ENCODE measurements around the gene TM6SF1.

Gene TM6SF1

DNA sequence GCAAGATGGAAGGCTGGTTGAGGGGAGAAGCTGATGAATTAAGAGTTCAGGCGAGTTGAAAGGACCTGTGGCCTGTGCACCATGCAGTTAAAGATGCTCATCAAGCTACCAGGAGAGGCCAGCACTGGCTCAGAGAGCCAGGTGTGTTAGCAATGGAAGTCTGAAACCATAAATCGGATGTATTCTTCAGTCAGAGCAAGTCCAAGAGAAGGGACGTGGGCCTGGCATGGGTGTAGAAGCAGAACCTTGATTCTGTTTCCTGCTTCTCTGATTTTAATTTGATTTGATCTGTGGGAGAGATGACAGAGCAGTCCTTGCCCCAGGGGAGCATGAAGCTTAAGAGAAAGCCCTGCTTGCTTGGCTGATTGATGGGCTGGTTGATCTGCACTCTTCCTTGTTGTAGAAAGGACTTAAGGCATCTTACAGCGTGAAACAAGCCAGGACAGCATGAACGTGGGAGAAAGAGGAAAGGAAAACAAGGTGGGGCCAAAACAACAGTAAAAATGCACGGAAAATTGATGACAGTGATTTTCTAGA, 10.9 kb downstream of the TM6SF1 start:
- DNase-seq (ENCODE audit: extremely low spot score): no peak
- no peak for TF ChIP-seq FOXA1 (IDR thresholded peaks at IDR 0.05)
- no peak for TF ChIP-seq FOXM1 (IDR thresholded peaks at IDR 0.05; ENCODE audit: borderline replicate concordance)
- TF ChIP-seq HDGF (IDR thresholded peaks at IDR 0.05; ENCODE audit: borderline replicate concordance): no peak
- TF ChIP-seq, protein P1, sequence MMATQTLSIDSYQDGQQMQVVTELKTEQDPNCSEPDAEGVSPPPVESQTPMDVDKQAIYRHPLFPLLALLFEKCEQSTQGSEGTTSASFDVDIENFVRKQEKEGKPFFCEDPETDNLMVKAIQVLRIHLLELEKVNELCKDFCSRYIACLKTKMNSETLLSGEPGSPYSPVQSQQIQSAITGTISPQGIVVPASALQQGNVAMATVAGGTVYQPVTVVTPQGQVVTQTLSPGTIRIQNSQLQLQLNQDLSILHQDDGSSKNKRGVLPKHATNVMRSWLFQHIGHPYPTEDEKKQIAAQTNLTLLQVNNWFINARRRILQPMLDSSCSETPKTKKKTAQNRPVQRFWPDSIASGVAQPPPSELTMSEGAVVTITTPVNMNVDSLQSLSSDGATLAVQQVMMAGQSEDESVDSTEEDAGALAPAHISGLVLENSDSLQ (IDR thresholded peaks at IDR 0.05): no peak
- TF ChIP-seq L3MBTL2 (conservative IDR thresholded peaks at IDR 0.05): no peak
- TF ChIP-seq ELF4 (IDR thresholded peaks at IDR 0.05): no peak
- TF ChIP-seq FOXK2 (IDR thresholded peaks at IDR 0.05): no peak
- no peak for TF ChIP-seq TARDBP (IDR thresholded peaks at IDR 0.05)
- TF ChIP-seq SP1 (IDR thresholded peaks at IDR 0.05): no peak
- no peak for TF ChIP-seq NFRKB (IDR thresholded peaks at IDR 0.05)
- no peak for TF ChIP-seq ARNT (IDR thresholded peaks at IDR 0.05)
- ChIA-PET CTCF (interaction anchor here (0.7 kb wide), 1 partner anchor 113 kb away, joined by 3 read pairs; no protein-coding TSS in a partner anchor), POLR2A (no interaction called here)

- CTCF ChIA-PET: no interaction called here
- POLR2A ChIA-PET: no interaction called here
- DNase-seq (ENCODE audit: extremely low spot score): no peak
- TF ChIP-seq, protein P1 (IDR thresholded peaks at IDR 0.05): no peak
- TF ChIP-seq CTBP1 (IDR thresholded peaks at IDR 0.05; ENCODE audit: borderline replicate concordance): no peak
- TF ChIP-seq SUZ12 (IDR thresholded peaks at IDR 0.05): no peak
- no peak for TF ChIP-seq FOXM1 (IDR thresholded peaks at IDR 0.05; ENCODE audit: borderline replicate concordance)
- TF ChIP-seq ELF4 (IDR thresholded peaks at IDR 0.05): no peak
- no peak for TF ChIP-seq TARDBP (IDR thresholded peaks at IDR 0.05)
- TF ChIP-seq FOXA1 (IDR thresholded peaks at IDR 0.05): no peak
- TF ChIP-seq LEF1 (IDR thresholded peaks at IDR 0.05; ENCODE audit: borderline replicate concordance): no peak
- no peak for TF ChIP-seq SP1 (IDR thresholded peaks at IDR 0.05)
- TF ChIP-seq HDGF (IDR thresholded peaks at IDR 0.05; ENCODE audit: borderline replicate concordance): no peak
- TF ChIP-seq L3MBTL2 (conservative IDR thresholded peaks at IDR 0.05): no peak
These were observed 11.5 kb downstream of the TM6SF1 start for GRCh38 chr15:83118968-83119367.

DNA sequence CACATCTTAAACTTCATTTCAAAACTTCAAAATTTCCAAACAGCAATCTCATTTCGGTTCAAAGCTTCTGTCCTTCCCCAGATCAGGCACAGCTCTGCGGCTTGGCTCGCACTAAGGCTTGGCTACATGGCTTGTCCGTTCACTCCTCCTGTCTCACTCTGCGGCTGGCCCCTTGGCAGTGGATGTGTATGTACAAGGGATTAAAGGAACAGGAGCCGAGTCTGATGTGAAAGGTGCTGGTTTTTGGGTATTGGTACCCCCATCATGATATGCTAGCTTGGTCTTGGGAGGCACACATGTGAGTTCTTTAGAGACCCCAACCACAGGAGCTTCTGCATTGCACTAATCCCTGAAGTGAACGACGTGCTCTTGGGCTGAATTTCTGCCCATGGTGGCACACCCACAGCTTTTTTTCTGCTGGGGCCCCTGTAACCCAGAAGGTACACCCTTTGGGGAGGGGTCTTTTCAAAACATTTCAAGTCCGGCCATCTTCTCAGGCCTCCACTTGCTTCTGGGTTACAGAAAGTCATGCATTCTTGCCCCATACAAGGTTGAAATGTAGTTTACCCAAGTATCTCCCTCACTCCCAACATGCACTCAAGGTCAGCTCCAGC, 12.6 kb downstream of the TM6SF1 start:
- CTCF ChIA-PET: no interaction called here
- no peak for DNase-seq (ENCODE audit: extremely low spot score)
- no peak for TF ChIP-seq ELF4 (IDR thresholded peaks at IDR 0.05)
- no peak for TF ChIP-seq CTBP1 (IDR thresholded peaks at IDR 0.05; ENCODE audit: borderline replicate concordance)
- TF ChIP-seq NFRKB (IDR thresholded peaks at IDR 0.05): no peak
- no peak for TF ChIP-seq L3MBTL2 (conservative IDR thresholded peaks at IDR 0.05)
- TF ChIP-seq ZNF384 (IDR thresholded peaks at IDR 0.05): no peak
- TF ChIP-seq LEF1 (IDR thresholded peaks at IDR 0.05; ENCODE audit: borderline replicate concordance): no peak
- TF ChIP-seq, protein P1 (IDR thresholded peaks at IDR 0.05): no peak
- TF ChIP-seq BHLHE40 (IDR thresholded peaks at IDR 0.05; ENCODE audit: borderline replicate concordance): no peak
- TF ChIP-seq SP1 (IDR thresholded peaks at IDR 0.05): no peak
- POLR2A ChIA-PET: interaction anchor here (0.7 kb wide), 1 partner anchor 109 kb away, joined by 3 read pairs; no protein-coding TSS in a partner anchor

DNA sequence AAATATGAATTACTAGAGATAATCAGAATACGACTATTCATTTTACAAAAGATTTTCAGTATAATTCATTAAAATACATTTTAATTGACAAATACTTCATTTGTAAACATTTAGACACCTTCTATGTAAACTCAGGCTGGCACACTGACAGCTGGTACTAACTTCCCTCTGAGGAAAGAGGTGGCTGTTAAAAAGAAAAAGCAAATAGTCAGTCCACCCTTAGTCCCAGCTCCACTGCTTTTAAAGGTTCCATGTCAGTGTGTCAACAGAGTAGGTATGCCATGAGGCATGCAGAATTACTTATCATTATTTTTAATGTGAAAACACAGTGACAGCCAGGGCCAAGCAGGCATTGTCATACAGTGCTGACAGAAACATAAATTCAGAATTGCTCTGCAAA, 16.1 kb downstream of the TM6SF1 start:
- ChIA-PET POLR2A (no interaction called here), CTCF (no interaction called here)
- no peak for DNase-seq (ENCODE audit: extremely low spot score)
- TF ChIP-seq FOXK2 (IDR thresholded peaks at IDR 0.05): no peak
- TF ChIP-seq, protein P1 (IDR thresholded peaks at IDR 0.05): no peak
- TF ChIP-seq SP1 (IDR thresholded peaks at IDR 0.05): no peak
- TF ChIP-seq ELF4 (IDR thresholded peaks at IDR 0.05): no peak
- no peak for TF ChIP-seq HDGF (IDR thresholded peaks at IDR 0.05; ENCODE audit: borderline replicate concordance)
- TF ChIP-seq FOXM1 (IDR thresholded peaks at IDR 0.05; ENCODE audit: borderline replicate concordance): no peak
- no peak for TF ChIP-seq ZNF384 (IDR thresholded peaks at IDR 0.05)
- no peak for TF ChIP-seq ARNT (IDR thresholded peaks at IDR 0.05)
- TF ChIP-seq TARDBP (IDR thresholded peaks at IDR 0.05): no peak
- TF ChIP-seq L3MBTL2 (conservative IDR thresholded peaks at IDR 0.05): no peak
- no peak for TF ChIP-seq LEF1 (IDR thresholded peaks at IDR 0.05; ENCODE audit: borderline replicate concordance)
- no peak for TF ChIP-seq CTBP1 (IDR thresholded peaks at IDR 0.05; ENCODE audit: borderline replicate concordance)
- no peak for TF ChIP-seq BHLHE40 (IDR thresholded peaks at IDR 0.05; ENCODE audit: borderline replicate concordance)

GRCh38 chr15:83127547-83128150, 20.2 kb downstream of the TM6SF1 start:
- TF ChIP-seq NFRKB (IDR thresholded peaks at IDR 0.05) (no peak), ARNT (IDR thresholded peaks at IDR 0.05) (no peak), ZNF384 (IDR thresholded peaks at IDR 0.05) (no peak), FOXK2 (IDR thresholded peaks at IDR 0.05) (no peak), FOXA1 (IDR thresholded peaks at IDR 0.05) (no peak), BHLHE40 (IDR thresholded peaks at IDR 0.05; ENCODE audit: borderline replicate concordance) (no peak), TARDBP (IDR thresholded peaks at IDR 0.05) (no peak), L3MBTL2 (conservative IDR thresholded peaks at IDR 0.05) (no peak), SUZ12 (IDR thresholded peaks at IDR 0.05) (no peak), HDGF (IDR thresholded peaks at IDR 0.05; ENCODE audit: borderline replicate concordance) (no peak), FOXM1 (IDR thresholded peaks at IDR 0.05; ENCODE audit: borderline replicate concordance) (no peak), LEF1 (IDR thresholded peaks at IDR 0.05; ENCODE audit: borderline replicate concordance) (no peak), ELF4 (IDR thresholded peaks at IDR 0.05) (no peak)
- TF ChIP-seq, protein P1 (IDR thresholded peaks at IDR 0.05): no peak
- ChIA-PET POLR2A (interaction anchor here (0.6 kb wide), 1 partner anchor 114 kb away, joined by 3 read pairs; no protein-coding TSS in a partner anchor), CTCF (no interaction called here)
- DNase-seq (ENCODE audit: extremely low spot score): no peak

Data from HEK293T (cell line).